GM19240 (cell line): ENCODE measurements around the gene SPARCL1.
"Not testable (repeated sequence)": the region's sequence is repeated elsewhere in the genome, so short reads cannot be mapped to it uniquely, and the experiment has no call there.

Experiments used
- DNase-seq: peaks from one replicate; pipeline ENCODE4 v3.0.0; 2011; ENCODE audit warnings: low spot score; ENCODE audit not compliant: insufficient read length

Gene SPARCL1, protein sequence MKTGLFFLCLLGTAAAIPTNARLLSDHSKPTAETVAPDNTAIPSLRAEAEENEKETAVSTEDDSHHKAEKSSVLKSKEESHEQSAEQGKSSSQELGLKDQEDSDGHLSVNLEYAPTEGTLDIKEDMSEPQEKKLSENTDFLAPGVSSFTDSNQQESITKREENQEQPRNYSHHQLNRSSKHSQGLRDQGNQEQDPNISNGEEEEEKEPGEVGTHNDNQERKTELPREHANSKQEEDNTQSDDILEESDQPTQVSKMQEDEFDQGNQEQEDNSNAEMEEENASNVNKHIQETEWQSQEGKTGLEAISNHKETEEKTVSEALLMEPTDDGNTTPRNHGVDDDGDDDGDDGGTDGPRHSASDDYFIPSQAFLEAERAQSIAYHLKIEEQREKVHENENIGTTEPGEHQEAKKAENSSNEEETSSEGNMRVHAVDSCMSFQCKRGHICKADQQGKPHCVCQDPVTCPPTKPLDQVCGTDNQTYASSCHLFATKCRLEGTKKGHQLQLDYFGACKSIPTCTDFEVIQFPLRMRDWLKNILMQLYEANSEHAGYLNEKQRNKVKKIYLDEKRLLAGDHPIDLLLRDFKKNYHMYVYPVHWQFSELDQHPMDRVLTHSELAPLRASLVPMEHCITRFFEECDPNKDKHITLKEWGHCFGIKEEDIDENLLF

DNA sequence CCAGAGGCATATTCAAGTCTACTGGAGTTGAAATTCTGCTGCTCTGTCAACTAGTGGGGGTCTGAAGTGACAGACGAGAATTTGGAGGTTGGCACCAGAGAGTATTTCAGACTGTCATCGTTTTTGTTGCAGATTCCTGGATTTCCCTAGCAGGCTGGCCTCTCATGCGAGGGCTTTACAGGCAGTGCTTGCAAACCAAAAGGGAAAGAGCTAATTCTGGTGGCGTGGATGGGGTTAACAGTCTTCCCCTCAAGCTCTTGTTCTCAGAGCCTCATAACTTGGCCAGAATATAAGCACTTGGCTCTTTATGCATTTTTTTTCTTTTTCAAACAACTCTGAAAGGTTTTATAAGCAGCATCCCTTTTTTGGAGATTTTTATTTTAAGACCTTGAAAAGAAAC, at the start of gene SPARCL1:
TSS of gene SPARCL1 (minus strand) at position 190 of the 400 bp plus-strand sequence. CDS start 29,802 bp downstream, outside the sequence.
- DNase-seq = no peak

DNA sequence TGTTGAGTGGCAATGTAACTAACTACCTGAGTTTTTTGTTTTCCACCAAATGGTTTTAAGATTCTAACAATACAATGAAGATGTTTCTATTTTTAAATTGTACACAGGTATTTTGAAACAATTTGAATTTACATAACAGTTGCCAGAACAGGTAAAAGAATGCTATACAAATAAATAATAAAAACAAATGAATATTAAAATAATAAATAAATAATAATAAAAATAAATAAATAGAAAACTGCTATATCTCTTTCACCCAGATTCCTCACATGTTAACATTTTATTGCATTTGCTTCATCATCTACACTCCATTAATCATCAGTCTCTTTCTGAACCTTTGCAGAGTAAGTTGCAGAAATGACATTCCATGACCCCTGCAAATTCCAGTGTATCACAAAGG, 46.8 kb upstream of the SPARCL1 start:
- no peak for DNase-seq

DNA sequence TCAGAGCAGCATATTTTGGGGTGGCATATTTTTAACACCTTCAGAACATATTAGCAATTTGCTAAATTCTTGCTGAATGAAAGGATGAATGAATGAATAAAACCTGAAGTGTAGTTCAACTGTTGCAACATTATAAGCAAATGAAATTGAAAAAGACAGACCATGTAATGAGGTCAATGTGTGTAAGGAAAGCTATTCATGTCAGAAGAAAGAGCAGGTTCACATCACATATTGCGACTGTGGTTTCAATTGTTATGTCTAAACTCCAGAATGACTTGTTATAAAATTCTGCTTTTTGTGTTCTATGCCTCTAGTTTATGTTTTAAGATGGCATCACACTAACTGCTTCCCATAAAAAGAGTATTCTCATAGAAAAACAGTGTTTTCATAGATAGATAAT, 46.2 kb upstream of the SPARCL1 start:
- no peak for DNase-seq

DNA sequence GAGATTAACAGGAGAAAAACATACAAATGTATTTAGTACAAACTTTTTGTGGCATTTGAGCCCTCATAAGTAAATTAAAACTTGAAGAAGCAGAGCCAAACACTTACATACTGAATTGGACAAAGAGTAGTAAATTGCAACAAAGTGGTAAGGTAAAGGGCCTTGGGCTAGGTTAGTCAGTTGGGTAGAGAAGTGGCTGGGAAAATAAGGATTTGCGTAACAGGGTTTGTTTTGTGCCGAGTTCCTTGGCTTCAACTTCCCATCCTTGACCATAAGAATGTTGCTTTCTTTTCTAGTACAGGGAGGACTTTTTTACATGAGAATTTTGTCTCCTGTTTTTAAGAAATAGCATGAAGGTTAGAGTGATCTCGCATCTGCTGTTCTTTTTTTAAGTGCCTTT, 45.8 kb upstream of the SPARCL1 start:
- no peak for DNase-seq

DNA sequence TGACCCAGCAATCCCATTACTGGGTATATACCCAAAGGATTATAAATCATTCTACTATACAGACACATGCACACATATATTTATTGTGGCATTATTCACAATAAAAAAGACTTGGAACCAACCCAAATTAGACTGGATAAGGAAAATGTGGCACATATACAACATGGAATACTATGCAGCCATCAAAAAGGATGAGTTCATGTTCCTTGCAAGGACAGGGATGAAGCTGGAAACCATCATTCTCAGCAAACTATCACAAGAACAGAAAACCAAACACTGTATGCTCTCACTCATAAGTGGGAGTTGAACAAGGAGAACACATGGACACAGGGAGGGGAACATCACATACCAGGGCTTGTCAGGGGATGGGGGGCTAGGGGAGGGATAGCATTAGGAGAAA, 45.2 kb upstream of the SPARCL1 start:
- not testable (repeated sequence) for DNase-seq

DNA sequence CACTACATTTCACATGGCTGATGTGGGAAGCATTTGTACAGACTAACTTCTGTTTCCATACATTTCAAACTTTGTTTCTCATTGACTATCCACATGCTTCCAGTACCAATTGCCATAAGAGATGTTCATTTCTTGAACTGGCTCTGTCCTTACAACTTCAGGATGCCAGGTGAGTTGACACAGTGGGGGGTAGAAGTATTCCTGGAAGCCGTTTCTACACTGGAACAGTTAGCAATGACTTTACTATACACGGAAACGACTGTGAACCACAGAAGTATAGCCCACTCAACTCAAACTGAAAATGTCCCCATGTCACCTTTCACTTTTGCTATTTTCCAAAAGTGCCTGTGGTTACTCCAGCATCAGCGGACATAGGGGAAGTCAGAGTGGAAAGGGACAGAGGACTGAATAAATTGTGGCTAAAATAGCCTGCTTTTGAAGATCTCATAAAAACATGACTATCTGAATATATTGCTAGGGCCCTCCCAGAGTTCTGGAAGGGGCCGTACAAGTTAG, 41.2 kb upstream of the SPARCL1 start:
- DNase-seq = no peak

DNA sequence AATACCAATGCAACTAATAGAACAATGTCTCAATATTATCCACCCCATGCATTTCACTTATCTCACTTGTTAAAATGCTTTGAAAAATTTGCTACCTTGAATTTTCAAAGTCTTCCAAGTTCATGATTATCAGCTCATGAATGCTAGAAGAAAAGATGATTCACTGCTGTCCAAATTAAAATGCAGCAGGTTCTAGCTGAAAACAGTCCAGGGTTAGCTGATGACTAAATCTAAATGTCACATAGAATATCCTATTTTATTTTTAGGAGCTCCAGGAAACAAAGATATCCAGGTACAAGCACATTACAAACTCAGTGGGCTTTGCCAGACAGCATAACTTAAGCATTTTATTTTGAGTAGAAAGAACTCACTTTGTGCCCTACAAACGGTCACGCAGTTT, 38.0 kb upstream of the SPARCL1 start:
- DNase-seq = no peak

DNA sequence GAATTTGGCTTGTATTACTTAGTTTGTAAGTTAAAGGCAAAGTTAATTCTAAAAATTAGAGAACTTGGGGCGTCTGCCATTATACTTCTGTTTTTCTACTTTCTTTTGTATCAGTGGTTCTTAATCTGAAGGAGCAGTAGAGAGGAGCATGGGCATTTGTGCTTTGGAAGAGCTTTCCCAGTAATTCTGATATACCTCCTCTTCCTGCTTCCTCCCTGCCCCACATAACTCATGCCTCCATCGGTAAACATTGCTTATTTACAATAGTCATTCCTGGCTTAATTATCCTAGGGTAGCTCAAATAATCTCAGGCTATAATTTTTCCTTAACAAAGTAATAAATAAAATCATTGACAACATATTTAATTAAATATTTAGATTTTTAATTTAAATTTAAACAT, 37.1 kb upstream of the SPARCL1 start:
- DNase-seq = no peak

DNA sequence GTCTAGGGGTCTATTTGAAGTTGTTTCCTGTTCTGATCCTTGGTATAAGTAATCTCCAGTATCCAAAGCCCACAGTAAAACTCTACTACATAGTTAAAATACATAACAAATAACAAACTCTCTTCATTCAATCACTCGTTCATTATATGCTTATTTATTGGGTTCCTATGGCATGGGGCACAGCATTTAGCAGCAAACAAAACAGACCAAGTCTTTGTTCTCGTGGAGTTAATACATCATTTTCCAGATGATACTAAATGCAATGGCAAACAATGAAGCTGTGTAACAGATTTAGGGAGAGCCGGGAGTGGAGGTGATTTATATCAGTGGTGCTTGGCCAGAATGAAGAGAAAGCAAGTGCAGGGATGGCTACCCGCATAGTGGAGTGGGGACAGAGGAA, 36.6 kb upstream of the SPARCL1 start:
- DNase-seq = no peak

DNA sequence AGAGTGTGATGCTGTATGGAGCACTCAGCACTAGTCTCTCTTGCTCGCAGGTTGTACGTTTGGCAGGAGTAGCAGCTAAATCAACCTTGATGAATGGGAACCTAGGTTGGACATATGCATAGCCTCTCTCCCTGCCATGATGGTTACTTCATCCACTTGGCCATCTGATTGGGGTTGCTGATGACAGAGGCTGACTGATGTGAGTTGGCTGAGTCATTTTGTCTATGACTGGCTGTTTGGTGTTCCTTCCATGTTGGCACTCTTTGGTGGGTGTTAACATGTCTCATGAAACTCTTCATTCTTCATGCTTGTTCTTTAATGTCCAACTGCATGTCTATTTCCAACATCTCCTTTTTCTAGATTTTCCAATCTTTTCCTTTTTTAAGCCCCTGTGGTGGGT, 31.6 kb upstream of the SPARCL1 start:
- no peak for DNase-seq

DNA sequence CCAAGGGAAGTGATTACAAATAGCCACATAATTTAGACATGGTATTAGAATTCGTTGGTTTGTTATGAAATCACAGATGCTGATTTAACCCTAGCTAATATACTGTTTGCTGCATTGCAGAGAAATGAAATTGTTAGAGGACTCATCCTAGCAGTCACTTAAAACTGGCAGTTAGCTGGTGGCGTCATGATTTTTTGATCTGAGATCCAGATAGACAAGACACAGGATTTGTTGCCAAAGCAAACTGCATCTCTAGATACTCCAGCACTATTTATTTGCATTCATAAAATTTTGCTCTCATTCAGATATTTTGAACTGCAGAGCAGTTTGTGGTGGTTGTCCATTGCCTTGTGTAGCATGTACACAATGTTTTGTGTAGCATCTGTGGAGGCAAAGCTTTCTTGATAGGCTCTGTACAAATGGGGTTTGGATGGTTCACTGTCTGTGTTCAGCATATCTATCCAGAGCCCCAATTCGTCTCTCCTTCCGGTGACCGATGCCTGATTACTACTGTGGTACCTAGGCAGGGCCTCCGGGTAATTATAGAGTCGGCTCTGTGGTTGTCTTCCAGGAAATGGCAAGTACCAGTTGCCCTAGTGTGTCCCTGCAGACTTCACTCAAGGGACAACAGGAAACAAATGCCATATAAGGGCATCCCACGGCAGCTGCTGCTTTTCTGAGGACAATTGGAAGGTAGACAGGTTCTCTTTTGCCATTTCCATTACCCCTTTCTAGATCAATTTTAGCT, 30.1 kb upstream of the SPARCL1 start:
- DNase-seq = peak; percentile 12

DNA sequence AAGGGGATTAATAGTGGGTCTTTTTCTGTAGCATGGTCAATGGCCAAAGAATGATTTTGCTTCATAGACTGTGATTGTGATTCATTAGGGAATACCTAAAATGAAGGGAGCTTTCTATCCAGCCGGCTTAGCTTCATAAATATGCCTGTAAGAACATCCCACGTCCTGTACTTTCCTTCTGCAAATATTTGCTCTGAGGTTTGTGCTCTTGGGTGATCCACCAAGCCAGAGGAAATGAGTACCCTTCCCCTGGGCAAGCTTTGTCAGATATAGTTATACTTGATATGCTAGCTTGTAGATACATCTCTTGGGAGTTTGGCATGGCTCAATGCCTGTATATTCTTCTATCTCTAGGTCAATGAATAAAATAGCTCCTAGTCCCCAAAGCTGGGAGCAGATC, 28.2 kb upstream of the SPARCL1 start:
- DNase-seq = no peak

DNA sequence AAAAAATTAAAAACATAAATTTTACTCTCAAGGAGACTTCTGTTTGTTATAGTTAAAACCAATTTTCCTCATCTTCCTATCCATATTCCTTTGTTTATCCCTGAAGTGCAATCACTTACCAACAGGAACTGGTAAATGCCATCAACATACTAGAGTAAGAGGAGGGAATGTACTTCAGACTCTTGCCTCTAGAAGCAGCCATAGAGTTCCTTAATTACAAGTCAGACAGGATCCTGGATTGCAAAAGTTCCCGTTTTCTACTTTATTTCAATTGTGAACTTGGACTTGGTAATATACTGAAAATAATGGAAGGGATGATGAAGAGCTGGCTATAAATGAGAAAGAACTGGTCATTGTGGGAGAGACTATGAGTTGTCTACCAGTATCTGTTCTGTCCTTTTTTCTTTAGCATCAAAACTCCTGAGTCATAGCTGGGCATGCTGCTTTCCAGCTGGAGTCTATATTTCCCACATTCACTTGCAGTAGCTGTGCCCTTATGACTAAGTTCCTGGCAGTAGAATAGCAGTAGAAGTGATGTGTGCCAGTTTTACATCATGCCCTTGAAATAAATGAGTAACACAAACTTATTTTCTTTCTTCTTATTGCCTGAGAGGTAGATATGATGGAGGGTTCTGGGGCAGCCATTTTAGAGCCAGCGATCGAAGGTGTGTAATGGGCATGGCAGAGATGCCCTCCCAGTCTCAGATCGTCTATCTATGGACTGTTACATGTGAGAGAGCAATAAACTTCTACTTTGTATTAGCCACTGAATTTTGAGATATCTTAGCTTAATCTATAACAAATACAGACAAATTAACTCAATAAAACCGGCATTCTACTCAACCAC, 26.8 kb upstream of the SPARCL1 start:
- DNase-seq = no peak

DNA sequence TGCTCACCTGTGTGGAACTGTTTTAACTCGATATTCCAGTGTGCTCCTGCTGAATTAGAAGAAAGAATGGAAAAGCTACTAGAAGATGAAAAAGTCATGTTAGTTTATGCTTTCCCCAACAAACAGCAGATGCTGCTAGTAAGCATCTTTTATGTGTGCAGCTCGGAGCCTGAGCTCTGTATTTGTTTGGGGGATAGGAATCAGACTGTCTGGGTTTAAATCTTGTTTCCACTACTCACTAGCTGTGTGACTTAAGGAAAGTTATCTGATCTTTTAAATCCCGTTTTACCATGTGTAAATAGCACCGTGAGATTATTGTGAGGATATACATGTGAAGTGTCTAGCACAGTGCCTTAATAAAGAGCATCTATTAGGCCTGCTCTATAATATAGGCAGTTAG, 24.0 kb upstream of the SPARCL1 start:
- no peak for DNase-seq

DNA sequence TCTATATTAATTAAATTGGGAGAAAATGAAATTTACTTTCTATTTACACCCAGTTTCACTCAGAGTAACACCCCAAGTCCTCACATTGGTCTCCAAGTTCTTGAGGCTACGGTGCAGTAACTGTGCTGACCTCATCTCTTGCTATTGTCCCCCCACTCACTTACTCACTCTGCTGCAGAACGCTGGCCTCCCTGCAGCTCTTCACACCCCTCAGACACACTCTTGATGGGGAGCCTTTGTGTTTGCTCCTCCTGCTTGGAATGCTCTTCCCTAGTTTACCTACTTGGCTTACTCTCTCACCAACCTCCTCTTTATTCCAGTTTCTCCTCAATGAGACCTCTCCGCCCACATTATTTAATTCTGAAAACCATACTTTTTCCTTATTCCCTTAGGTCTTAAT, 22.2 kb upstream of the SPARCL1 start:
- no peak for DNase-seq

DNA sequence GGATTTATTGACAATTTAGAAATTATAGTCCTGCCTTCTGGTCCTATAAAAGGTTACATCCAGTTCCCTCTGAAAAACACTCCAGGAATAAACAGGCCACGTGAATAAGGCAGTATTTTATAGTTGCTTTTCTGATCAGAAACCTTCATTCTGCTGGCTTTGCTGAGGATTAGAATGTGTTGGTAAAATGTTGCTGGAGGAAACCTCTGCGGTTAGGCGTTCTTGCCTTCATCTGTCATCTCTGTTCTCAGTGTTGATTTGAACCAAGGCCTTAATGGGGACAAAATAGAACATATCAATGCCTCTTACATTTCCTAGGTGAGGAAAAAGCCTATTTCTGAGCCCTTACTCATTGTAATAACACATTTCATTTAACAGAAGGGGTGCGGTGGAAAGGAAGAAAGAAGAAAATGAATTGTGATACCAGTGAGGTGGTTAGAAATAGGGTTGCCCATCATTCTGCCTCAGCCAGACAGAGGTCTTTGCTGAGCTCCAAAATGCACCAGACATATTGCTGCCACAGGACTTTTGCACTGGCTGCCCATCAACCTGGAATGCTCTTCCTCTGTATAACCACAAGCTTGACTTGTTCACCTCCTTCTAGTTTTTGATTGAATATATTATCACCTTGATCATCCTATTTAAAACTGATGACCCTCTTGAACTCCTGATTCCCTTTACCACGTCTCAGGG, 18.0 kb upstream of the SPARCL1 start:
- DNase-seq = no peak

DNA sequence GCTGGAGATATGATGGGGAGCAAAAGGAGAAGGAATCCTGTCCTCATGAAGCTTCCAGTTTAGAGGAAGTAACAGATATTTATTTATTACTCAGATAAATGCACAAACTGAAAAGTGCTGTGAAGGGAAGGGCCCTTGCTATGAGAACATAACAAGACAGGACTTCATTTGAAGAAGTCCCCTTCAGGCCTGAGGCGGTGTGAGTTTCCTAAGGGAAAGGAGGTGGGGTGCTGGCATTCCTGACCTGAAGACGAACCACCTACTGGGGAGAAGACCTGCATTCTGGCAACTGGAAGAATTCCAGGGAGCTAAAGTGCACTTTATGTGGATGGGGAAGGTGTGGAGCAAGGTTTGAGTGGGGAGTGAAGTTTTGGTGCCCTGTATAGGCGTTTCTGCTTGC, 15.9 kb upstream of the SPARCL1 start:
- DNase-seq = no peak

DNA sequence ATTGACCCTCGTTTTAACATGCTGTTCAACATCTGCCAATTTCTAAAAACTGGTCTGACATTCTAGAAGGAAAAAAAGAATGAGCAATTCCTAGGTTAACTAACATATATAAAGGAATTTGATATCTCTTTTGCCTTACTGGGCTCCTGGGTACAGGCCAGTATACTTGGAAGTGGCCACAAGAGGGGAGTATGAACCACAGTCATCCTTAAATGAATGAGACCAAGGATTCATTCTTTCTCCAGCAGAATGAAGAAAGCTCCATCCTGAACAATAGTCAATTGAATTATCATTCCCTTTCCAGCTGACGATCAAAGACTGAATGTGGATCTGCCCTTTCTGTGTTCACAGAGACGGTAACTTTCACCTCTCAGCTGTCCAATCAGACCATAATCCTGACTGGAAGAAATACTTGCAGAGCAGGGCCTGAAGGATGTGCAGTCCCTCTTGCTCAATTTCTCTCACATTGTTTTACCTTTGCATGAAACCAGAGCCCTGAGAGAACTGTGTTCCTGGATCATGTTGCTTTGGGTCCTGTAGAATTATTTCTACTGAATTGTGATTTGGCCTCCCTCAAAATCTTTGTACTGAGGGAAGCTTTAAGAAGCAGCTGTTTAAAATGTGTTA, 14.8 kb upstream of the SPARCL1 start:
- DNase-seq = no peak

DNA sequence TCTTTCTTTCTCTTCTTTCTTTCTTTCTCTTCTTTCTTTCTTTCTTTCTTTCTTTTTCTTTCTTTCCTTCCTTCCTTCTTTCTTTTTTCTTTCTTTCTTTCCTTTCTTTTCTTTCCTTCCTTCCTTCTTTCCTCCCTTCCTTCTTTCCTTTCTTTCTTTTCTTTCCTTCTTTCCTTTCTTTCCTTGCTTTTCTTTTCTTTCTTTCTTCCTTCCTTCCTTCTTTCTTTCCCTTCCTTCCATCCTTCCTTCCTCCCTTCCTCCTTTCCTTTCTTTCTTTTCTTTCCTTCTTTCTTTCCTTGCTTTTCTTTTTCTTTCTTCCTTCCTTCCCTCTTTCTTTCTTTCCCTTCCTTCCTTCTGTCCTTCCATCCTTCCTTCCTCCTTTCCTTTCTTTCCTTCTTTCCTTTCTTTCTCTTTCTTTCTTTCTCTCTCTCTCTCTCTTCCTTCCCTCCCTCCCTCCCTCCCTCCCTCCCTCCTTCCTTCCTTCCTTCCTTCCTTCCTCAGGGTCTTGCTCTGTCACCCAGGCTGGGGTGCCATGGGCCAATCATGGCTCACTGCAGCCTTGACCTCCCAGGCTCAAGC, 13.6 kb upstream of the SPARCL1 start:
- no peak for DNase-seq
